HG03558 (cell line): ENCODE results near the gene MBOAT1.

ENCODE experiments used
- ATAC-seq: cut with Tn5 transposase; IDR thresholded peaks from one replicate; pipeline ENCODE4 v1.9.1; 2021; ENCODE audit warnings: moderate number of reproducible peaks; ENCODE audit not compliant: unreplicated experiment; ENCODE audit errors: extremely low read depth

Gene MBOAT1

GRCh38 chr6:20112241-20112640 is 100.0 kb downstream of the MBOAT1 start:
- ATAC-seq, result no peak

DNA sequence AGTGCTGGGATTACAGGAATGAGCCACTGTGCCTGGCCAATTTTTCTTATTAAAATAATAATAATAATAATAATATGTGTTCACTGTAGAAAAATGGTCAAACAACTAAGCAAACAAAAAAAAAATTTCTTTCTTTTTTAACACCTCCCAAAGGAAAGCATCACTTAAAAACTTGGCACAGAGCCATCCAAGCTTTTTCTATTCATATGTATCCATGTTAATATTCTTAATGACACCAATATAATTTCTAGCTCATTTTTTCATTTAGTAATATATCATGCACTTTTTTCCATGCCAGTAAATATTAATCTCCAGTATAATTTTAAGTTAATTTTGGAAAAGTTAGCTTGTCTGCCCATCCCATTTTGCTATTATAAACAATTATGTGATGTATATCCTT is 101.8 kb downstream of the MBOAT1 start:
- ATAC-seq, result no peak

DNA sequence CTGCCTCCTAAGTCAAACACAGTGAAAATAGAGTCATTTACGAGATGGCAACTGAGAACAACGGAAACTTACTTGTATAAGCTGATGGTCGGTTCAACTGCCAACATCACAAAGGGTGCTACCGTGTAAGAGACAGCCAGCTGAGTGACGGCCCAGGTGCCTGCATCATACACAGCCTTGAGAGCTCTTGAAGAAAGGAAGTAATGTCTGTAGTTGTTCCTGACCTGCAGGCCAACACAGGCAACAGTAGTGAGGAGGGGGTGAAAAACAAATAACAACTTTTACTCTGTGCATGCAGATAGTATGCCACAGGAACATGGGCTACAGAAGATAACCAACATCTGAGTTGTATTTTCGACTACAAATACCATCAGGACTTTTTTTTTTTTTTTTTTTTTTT is 102.7 kb downstream of the MBOAT1 start:
- ATAC-seq, result no peak

GRCh38 chr6:20105838-20106237 is 106.4 kb downstream of the MBOAT1 start:
- ATAC-seq, result no peak

DNA sequence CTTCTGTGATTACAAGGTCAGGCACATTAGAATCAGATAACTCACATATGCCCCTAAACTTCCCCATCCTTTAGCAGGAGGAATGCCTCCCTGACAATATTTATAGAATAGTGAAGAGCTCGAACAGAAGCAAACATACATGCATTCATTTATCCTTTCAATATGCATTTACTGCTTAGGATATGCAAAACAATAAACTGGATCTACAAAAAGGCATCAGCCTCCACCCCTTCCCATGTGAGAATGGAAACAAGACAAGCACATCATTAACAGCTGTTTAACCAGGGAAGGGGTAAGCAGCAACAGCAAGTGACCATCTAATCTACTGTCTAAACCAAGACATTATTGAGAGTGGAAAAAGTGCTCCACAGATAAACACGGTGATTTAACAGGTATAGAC is 107.6 kb downstream of the MBOAT1 start:
- no peak for ATAC-seq

DNA sequence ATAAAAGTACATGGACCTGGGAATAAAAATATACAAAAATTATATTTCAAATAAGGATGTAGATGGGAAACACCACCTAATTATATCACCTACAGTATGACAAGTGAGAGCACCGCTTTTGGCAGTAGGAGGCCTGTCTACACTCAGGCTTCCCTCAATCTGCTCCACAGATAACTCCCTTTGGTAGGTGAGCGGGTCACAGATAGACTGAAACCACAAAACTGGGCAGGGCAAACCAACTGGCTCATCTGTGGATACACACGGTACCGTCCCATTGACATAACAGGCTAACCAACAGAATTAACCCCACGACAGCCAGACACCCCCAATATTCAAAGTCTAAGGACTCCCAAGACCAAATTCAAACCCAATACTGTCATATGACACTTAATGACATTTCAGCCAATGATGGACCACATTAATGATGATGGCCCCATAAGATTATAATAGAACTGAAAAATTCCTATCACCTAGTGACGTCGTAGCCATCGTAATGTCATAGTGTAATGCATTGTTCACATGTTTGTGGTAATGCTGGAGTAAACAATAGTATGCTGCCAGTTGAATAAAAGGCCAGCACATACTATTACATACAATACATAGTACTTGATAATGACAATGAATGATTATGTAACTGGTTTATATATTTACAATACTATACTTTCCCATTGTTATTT is 109.7 kb downstream of the MBOAT1 start:
- no peak for ATAC-seq

GRCh38 chr6:20099156-20099555 is 113.1 kb downstream of the MBOAT1 start:
- ATAC-seq, result no peak

DNA sequence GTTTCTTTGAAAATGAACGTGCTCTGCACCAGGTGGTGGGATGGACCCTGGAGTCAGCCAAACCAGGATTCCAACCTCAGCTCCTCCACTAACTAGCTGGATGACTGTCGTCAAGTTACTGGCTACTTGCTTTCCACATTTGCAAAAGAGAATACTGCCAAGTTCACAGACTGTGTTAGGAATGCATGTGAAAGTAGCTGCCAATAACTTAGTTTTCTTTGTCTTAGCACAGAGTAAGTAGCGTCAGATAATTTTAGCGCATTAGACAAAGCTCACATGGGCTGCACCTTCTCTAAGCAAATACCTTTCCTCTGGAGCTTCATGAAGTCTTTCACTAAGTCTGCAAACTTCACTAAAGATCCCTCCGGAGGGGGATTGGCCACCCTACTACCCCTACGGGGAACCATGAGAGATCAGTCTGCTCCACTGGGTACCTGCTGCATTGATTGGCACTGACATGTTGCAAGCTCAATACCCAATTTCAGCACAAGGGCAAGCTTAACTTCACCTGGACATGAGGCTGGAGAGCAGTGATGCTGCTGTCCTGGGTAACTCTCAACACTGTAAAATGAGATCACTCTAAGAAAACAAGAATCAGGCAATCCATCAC is 113.9 kb downstream of the MBOAT1 start:
- no peak for ATAC-seq

DNA sequence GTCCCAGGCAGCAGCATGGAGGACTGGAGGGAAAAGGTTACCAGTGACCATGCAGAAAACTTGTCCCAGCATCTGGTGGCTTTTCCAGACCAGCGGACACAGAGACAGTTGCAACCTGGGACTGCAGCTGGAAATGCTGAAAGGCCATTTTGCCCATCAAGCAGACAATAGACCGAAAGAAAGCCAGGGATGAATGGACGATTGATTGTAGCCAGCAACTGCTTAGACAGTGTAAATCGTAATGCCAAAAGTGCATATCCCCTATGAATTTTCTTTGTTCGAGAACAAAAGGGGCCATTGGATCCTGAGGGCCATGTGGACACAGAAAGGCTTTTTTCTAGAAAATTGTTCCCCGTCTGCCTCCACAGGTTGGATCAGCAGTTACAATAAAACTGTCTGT is 115.7 kb downstream of the MBOAT1 start:
- no peak for ATAC-seq

GRCh38 chr6:20095436-20095835 is 116.8 kb downstream of the MBOAT1 start:
- no peak for ATAC-seq

GRCh38 chr6:20092071-20092566 is 120.2 kb downstream of the MBOAT1 start:
- ATAC-seq, result no peak

DNA sequence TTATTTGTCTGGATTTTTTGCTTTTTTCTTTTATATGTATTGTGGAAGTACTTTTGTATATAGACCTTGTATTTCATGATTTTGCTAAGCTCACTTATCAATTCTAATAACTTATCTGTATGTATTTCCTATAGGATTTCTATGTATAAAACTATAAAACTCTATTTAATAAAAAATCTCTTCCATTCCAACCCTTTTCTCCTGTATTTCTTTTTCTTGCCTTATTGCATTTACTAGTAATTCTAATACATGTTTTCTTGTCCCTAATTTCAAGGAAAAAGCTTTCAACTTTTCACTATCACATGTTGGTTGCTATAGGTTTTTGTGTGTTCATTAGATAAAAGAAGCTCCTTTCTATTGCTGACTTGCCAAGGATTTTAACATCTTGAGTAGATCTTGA is 125.3 kb downstream of the MBOAT1 start:
- ATAC-seq, result no peak

- no peak for ATAC-seq
These were observed 126.5 kb downstream of the MBOAT1 start for GRCh38 chr6:20085817-20086216.

GRCh38 chr6:20084411-20084810 is 127.9 kb downstream of the MBOAT1 start:
- ATAC-seq, result no peak

- no peak for ATAC-seq
These were observed 140.3 kb downstream of the MBOAT1 start for GRCh38 chr6:20071998-20072397.

DNA sequence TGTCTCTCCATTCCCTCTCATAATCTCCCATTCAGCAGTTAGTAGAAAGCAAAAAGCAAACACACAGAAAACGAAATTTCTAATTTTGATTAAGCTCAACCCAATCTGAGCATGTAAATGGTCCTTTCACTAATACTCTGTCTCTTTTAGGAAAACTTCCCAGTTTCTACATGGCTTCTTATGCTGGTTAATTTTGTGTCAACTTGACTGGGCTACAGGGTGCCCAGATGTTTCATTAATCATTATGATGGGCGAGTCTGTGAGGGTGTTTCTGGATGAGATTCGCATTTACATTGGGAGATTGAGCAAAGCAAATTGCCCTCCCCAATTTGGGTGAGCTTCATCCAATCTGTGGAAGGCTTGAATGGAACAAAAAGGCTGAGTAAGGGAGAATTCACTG is 142.2 kb downstream of the MBOAT1 start:
- no peak for ATAC-seq

GRCh38 chr6:20069021-20069522 is 143.2 kb downstream of the MBOAT1 start:
- no peak for ATAC-seq

- no peak for ATAC-seq
These were observed 143.8 kb downstream of the MBOAT1 start for GRCh38 chr6:20068421-20068988.

GRCh38 chr6:20061952-20062351 is 150.3 kb downstream of the MBOAT1 start:
- ATAC-seq, result no peak

DNA sequence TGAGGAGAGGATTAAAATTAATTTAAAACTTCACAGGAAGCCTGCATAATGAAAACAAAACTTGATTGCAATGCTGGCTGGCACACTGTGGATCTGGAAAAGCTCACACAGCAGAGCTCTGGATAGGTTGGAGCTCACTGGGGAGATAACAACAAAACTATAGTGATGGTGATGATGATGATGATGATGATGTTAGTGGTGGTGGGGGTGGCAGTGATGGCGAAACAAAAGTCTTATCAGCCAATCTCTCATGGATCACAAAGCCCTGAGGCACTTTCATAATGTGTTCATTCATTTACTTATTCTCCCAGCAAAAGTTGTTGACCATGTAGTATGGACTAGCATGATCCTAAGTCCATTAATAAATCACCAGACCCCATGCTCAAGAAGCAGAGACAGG is 152.0 kb downstream of the MBOAT1 start:
- no peak for ATAC-seq

- ATAC-seq, result no peak
These were observed 153.4 kb downstream of the MBOAT1 start for GRCh38 chr6:20058912-20059311.
